NCI-H1048 (cell line): ENCODE data around the gene PRPF40B.

Source experiments
- DNase-seq: peaks from one replicate; lab custom pipeline; 2025; lab: John Stamatoyannopoulos, UW

PRPF40B gene

DNA sequence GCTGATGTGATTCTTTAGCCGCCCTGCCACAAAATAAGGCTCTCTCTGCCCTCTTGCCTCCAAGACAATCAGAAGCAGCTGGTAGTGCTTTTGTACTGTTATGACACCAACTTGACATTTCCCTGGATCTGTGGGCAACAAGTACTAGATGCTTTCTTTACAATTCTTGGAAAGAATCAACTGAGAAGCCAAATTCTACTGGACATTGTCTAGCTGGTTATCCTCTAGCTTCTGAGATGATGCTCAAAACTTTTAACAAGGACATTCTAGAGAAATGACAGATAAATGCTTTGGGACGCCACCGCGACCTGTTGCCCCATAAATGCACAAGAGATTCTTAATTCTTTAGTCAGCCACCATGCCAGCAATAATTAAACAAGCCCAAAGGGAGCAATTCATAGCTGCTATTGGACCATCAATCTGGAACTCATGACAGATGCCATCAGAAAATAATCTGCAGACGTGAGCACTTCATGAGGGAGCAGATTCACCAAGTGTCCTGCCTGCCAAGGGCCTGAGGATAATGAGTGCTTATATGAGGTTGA is 61.0 kb downstream of the PRPF40B start:
- no peak for DNase-seq

DNA sequence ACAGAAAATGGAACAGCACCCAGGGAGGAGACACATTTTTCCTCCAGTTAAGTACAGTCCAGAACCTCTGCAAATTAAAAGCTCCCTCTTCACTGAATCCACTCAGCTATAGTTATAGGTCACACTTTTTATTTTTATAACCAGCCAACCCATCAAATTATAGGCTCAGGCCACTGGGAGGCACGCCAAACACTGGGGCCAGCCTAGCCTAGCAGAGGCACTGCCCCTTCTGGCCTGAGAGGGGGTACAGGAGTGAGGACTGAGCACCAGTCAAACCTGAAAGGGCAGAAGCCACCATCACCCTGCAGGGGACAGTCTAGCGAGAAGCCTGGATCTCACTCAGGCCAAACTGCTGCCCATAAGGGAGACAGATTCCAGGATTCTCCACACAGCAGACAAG is 64.6 kb downstream of the PRPF40B start:
- DNase-seq: no peak

DNA sequence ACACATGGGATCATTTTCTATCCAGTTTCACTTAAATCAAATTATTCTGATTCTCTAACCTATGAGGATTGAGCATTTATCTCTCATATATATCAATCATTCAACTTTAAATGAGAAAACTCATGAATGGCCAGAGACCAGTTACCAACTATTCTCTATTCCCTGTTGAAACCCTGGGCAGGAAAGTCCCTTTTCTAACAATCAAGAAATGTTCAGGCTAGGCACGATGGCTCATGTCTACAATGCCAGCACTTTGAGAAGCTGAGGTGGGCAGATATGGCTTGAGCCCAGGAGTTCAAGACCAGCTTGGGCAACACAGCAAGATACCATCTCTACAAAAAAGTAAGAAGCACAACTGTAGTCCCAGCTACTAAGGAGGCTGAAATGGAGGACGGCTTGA is 65.9 kb downstream of the PRPF40B start:
- DNase-seq: no peak

DNA sequence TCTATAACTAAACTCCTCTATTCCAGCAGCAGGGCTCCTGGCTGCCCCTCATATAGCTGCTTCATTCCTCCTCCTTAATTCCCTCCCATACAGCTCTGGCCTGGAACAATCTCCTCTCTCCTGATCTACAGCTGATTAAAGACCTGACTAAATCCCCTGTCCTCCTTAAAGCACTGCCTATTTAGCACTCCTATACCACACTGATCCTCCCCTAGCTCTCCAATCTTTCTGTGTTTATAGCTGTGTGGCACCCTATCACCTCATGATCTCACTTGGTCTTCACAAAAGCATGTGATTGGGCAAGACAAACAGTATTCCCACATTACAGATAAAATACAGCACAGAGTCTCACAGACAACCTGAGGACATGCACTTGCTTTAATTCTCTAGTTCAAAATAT is 66.4 kb downstream of the PRPF40B start:
- no peak for DNase-seq

- DNase-seq: no peak
Observed at GRCh38 chr12:49692851-49693250, 69.5 kb downstream of the PRPF40B start.

DNA sequence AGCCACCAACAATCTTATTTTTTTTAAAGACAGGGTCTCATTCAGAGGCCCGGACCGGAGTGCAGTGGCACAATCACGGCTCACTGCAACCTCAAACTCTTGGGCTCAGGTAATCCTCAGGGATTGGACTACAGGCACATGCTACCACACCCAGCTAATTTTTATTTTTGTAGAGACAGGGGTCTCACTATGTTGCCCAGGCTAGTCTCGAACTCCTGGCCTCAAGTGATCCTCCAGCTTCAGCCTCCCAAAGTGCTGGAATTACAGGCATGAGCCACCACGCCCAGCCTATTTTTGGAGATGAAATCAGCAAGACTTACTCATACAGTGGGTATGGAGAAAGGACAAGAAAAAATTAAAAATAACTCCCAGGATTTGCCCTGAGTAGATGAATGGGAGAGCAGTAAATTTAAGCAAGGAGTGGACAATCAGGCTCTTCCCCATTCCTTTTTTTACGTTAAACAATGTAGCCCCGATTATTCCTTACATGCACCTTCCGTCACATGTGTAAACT is 70.6 kb downstream of the PRPF40B start:
- no peak for DNase-seq
